Measurements from ENCODE around the gene SLC4A1AP. TPM values are rescaled to one million over a fixed set of nuclear protein-coding genes. Genes with fewer than 3 reads are reported as not detected.

Gene SLC4A1AP
- total and polyA plus RNA-seq, 2 of the 13 experiments (the other 11 are each of a cell fraction or from before 2014, with no cell fraction given), result 15.3 to 44.6 TPM

DNA sequence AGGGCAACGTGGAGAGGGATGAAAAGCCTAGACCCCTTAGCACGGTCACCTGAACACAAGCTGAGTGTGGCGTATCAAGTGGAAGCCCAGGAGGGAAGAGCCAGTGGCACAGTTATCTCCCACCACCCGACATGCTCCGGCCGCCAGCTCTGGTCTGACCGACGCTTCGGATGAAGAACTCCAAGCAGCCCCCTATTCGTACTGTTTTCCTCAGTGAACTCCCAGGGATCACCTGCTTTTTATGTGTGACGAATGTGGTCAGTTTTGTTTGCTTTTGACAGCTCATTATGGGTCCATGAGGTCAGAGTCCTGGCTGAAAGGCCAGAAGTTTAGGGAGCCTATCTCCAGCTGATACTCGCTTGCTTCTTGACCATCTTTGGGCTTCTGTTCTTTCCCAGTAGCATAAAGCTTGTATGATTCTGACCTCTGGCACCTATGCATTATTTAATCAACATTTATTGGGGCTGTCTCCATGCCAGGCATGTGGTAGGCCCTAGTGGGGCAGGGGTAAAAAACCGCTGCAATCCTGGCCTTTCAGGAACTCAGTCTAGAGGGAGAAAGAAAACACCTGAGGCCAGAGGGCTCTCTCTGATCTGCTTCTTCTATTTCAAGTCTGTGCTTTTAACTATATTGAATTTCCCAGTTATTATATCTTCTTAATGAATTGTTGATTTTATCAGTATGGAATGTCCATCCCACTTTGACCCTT, 74.8 kb downstream of the SLC4A1AP start (continued):
- TF ChIP-seq, protein P1, sequence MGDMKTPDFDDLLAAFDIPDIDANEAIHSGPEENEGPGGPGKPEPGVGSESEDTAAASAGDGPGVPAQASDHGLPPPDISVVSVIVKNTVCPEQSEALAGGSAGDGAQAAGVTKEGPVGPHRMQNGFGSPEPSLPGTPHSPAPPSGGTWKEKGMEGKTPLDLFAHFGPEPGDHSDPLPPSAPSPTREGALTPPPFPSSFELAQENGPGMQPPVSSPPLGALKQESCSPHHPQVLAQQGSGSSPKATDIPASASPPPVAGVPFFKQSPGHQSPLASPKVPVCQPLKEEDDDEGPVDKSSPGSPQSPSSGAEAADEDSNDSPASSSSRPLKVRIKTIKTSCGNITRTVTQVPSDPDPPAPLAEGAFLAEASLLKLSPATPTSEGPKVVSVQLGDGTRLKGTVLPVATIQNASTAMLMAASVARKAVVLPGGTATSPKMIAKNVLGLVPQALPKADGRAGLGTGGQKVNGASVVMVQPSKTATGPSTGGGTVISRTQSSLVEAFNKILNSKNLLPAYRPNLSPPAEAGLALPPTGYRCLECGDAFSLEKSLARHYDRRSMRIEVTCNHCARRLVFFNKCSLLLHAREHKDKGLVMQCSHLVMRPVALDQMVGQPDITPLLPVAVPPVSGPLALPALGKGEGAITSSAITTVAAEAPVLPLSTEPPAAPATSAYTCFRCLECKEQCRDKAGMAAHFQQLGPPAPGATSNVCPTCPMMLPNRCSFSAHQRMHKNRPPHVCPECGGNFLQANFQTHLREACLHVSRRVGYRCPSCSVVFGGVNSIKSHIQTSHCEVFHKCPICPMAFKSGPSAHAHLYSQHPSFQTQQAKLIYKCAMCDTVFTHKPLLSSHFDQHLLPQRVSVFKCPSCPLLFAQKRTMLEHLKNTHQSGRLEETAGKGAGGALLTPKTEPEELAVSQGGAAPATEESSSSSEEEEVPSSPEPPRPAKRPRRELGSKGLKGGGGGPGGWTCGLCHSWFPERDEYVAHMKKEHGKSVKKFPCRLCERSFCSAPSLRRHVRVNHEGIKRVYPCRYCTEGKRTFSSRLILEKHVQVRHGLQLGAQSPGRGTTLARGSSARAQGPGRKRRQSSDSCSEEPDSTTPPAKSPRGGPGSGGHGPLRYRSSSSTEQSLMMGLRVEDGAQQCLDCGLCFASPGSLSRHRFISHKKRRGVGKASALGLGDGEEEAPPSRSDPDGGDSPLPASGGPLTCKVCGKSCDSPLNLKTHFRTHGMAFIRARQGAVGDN (CRISPR knock-in tag; IDR thresholded peaks at IDR 0.05), result peak; percentile 93
- TF ChIP-seq ZNF644 (CRISPR knock-in tag; IDR thresholded peaks at IDR 0.05; ENCODE audit: low read depth) (peak; percentile 72), ZNF138 (CRISPR knock-in tag; IDR thresholded peaks at IDR 0.05; ENCODE audit: low read depth) (0 out of 2 replicates have a peak, but pooled peaks have one; percentile 64), TCF7 (IDR thresholded peaks at IDR 0.05; ENCODE audit: low read depth) (peak; percentile 34; the same call in 1 of the 2 replicates), PCBP1 (IDR thresholded peaks at IDR 0.05; ENCODE audit: borderline replicate concordance, low read depth, low read length) (no peak), NR2C2 (CRISPR knock-in tag; IDR thresholded peaks at IDR 0.05; ENCODE audit: borderline replicate concordance) (peak; percentile 48), RXRA (CRISPR knock-in tag; IDR thresholded peaks at IDR 0.05) (peak; percentile 69), ARNT (IDR thresholded peaks at IDR 0.05) (no peak), ZSCAN21 (CRISPR knock-in tag; IDR thresholded peaks at IDR 0.05; ENCODE audit: borderline replicate concordance) (no peak), ZNF83 (CRISPR knock-in tag; IDR thresholded peaks at IDR 0.05; ENCODE audit: borderline replicate concordance) (peak; percentile 89; the same call in 1 of the 2 replicates), AGO2 (optimal IDR thresholded peaks at IDR 0.05; ENCODE audit: low read depth, low read length) (no peak), MBD4 (IDR thresholded peaks at IDR 0.05; ENCODE audit: borderline replicate concordance, low read length) (no peak), EEA1 (CRISPR knock-in tag; IDR thresholded peaks at IDR 0.05; ENCODE audit: borderline replicate concordance) (0 out of 2 replicates have a peak, but pooled peaks have one; percentile 78), LCORL (IDR thresholded peaks at IDR 0.05) (no peak), LCORL (CRISPR knock-in tag; IDR thresholded peaks at IDR 0.05) (peak; percentile 89), ZNF780A (CRISPR knock-in tag; IDR thresholded peaks at IDR 0.05) (no peak)
- TF ChIP-seq, protein P2, sequence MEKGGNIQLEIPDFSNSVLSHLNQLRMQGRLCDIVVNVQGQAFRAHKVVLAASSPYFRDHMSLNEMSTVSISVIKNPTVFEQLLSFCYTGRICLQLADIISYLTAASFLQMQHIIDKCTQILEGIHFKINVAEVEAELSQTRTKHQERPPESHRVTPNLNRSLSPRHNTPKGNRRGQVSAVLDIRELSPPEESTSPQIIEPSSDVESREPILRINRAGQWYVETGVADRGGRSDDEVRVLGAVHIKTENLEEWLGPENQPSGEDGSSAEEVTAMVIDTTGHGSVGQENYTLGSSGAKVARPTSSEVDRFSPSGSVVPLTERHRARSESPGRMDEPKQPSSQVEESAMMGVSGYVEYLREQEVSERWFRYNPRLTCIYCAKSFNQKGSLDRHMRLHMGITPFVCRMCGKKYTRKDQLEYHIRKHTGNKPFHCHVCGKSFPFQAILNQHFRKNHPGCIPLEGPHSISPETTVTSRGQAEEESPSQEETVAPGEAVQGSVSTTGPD (CRISPR knock-in tag; IDR thresholded peaks at IDR 0.05), result 0 out of 2 replicates have a peak, but pooled peaks have one; percentile 51
- TF ChIP-seq, protein P3, sequence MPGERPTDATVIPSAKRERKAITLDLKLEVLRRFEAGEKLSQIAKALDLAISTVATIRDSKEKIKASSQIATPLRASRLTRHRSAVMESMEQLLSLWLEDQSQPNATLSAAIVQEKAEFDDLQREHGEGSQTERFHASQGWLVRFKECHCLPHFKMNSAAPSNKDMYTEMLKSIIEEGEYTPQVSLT (CRISPR knock-in tag; IDR thresholded peaks at IDR 0.05; ENCODE audit: borderline replicate concordance, low read depth), result no peak
- TF ChIP-seq, protein P4, sequence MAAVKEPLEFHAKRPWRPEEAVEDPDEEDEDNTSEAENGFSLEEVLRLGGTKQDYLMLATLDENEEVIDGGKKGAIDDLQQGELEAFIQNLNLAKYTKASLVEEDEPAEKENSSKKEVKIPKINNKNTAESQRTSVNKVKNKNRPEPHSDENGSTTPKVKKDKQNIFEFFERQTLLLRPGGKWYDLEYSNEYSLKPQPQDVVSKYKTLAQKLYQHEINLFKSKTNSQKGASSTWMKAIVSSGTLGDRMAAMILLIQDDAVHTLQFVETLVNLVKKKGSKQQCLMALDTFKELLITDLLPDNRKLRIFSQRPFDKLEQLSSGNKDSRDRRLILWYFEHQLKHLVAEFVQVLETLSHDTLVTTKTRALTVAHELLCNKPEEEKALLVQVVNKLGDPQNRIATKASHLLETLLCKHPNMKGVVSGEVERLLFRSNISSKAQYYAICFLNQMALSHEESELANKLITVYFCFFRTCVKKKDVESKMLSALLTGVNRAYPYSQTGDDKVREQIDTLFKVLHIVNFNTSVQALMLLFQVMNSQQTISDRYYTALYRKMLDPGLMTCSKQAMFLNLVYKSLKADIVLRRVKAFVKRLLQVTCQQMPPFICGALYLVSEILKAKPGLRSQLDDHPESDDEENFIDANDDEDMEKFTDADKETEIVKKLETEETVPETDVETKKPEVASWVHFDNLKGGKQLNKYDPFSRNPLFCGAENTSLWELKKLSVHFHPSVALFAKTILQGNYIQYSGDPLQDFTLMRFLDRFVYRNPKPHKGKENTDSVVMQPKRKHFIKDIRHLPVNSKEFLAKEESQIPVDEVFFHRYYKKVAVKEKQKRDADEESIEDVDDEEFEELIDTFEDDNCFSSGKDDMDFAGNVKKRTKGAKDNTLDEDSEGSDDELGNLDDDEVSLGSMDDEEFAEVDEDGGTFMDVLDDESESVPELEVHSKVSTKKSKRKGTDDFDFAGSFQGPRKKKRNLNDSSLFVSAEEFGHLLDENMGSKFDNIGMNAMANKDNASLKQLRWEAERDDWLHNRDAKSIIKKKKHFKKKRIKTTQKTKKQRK (IDR thresholded peaks at IDR 0.05; ENCODE audit: low read length), result no peak

Measured in HepG2 (cell line).